ENCODE results near the gene ELMO1.

- no peak for TF ChIP-seq EZH2 (IDR thresholded peaks at IDR 0.05; ENCODE audit: borderline replicate concordance, low read depth, low read length, poor library complexity, severe bottlenecking)
- no peak for TF ChIP-seq CTCF (conservative IDR thresholded peaks at IDR 0.05; ENCODE audit: low read depth, low read length)
These were observed 254.9 kb downstream of the ELMO1 start for GRCh38 chr7:37193775-37194135.

Data from A673 (cell line).